Neural progenitor cell (in vitro differentiated cells): ENCODE data around the gene MRPL51.

Source experiments
- CTCF ChIP-seq: fragments of 200-600 bp; sonication (generic); IDR thresholded peaks from 2 replicates; pipeline ENCODE4 v1.5.1; 2017; ENCODE audit warnings: antibody characterized with exemption, mild to moderate bottlenecking
- EZH2 ChIP-seq: fragments of 200-600 bp; sonication (generic); IDR thresholded peaks from 2 replicates; pipeline ENCODE4 v1.6.1; 2017; ENCODE audit warnings: antibody characterized with exemption, mild to moderate bottlenecking, moderate library complexity
- EZH2phosphoT487 ChIP-seq: fragments of 200-600 bp; sonication (generic); IDR thresholded peaks from 2 replicates; pipeline ENCODE4 v1.6.1; 2017; ENCODE audit warnings: antibody characterized with exemption

GRCh38 chr12:6470375-6471163 is 22.5 kb downstream of the MRPL51 start, which contains the start of gene VAMP1:
- TF ChIP-seq CTCF (no peak), EZH2 (no peak), EZH2phosphoT487 (no peak)
